ENCODE data around the gene CDK5. TPM values are rescaled to one million over a fixed set of nuclear protein-coding genes. Genes with fewer than 3 reads are reported as not detected.
A peak's percentile ranks its signal among the peaks of the same experiment; 100 is the strongest.

The CDK5 gene
- total RNA-seq, 1 experiment from 2014 or later, result 19.8 TPM

GRCh38 chr7:151088856-151089699, 31.4 kb upstream of the CDK5 start (continued):
- TF ChIP-seq, protein P1, sequence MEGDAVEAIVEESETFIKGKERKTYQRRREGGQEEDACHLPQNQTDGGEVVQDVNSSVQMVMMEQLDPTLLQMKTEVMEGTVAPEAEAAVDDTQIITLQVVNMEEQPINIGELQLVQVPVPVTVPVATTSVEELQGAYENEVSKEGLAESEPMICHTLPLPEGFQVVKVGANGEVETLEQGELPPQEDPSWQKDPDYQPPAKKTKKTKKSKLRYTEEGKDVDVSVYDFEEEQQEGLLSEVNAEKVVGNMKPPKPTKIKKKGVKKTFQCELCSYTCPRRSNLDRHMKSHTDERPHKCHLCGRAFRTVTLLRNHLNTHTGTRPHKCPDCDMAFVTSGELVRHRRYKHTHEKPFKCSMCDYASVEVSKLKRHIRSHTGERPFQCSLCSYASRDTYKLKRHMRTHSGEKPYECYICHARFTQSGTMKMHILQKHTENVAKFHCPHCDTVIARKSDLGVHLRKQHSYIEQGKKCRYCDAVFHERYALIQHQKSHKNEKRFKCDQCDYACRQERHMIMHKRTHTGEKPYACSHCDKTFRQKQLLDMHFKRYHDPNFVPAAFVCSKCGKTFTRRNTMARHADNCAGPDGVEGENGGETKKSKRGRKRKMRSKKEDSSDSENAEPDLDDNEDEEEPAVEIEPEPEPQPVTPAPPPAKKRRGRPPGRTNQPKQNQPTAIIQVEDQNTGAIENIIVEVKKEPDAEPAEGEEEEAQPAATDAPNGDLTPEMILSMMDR (IDR thresholded peaks at IDR 0.05 in 2 of 3, conservative IDR thresholded peaks at IDR 0.05 in 1 of 3; ENCODE audit: borderline replicate concordance in 1 of 3, insufficient read depth in 1 of 3, low read depth in 2 of 3, low read length in 2 of 3), result no peak
- TF ChIP-seq RAD21 (IDR thresholded peaks at IDR 0.05; ENCODE audit: low read depth) (no peak), CEBPB (IDR thresholded peaks at IDR 0.05; ENCODE audit: low read depth) (no peak), SRF (IDR thresholded peaks at IDR 0.05; ENCODE audit: low read depth) (no peak)

DNA sequence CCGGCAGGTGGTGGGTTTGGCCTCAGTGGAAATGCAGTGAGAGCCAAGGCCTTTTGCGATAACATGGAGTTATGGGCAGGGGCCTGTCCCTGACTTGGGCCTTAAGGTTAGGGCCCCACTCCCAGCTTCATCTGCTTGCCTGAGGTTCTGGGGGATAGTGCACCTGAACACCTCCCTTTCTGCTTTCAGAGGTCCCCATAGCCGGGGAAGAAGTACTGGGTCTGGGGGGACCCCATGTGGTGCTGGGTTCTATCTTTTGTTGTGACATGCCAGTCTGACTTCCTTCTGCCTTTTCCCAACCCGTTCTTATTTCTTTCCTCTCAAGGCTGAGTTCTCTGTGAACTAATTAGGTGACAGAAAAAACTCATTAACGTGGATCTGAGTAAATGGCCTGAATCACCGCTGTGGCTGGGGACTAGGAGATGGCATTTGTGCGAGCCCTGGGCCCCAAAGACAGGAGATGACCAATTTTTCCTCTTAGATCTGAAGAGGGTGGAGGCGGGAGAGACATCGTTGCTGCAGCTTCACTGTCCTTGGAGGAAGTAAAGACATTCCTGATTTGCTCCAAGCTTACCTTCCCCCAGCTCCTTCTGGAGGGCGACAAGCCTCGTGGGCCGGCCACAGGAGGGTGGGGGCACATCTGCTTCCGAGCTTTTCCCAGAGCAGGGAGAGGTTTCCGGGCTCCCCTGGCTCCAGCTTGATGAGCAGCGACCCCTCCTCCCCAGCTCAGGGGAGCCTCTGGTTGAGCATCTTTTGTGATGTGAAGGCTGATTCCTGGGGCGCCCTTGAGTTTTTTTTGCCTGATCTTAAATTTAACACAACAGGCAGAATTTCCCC, 30.5 kb upstream of the CDK5 start:
- ATAC-seq, result no peak
- Histone ChIP-seq H3K9me2 (ENCODE audit: insufficient read depth) (no peaks in the 10 kb centered on the region), H3K9me3 (ENCODE audit: control insufficient read depth in 1 of 2, insufficient read depth in 1 of 2, low read depth in 1 of 2, low read length in 2 of 2) (no peaks in the 10 kb centered on the region), H3K79me2 (ENCODE audit: insufficient read depth, low read length) (peaks cover 65% of the 10 kb centered on the region), H3K4me3 (replicated peaks in 1 of 2; ENCODE audit: low read depth in 1 of 2, low read length in 2 of 2) (peak overlapping the region; percentile 90 to 98), H2AFZ (ENCODE audit: low read depth, low read length, poor library complexity, severe bottlenecking) (no peak overlapping the region), H3K27ac (ENCODE audit: low read depth, low read length) (peak overlapping the region; percentile 90), H3K36me3 (ENCODE audit: control insufficient read depth in 1 of 2, insufficient read depth in 2 of 2, low read length in 2 of 2) (peaks cover 0 to 17% of the 10 kb centered on the region in 2 experiments; a peak in 1 of 4 replicates), H3K4me2 (ENCODE audit: low read length) (peak overlapping the region; percentile 93), H3K4me1 (ENCODE audit: control insufficient read depth in 1 of 2, insufficient read depth in 2 of 2, low read length in 2 of 2) (peaks cover 18 to 34% of the 10 kb centered on the region in 2 experiments; a peak in 3 of 4 replicates), H4K20me1 (ENCODE audit: insufficient read depth) (no peaks in the 10 kb centered on the region; the same call in 1 of the 2 replicates), H3K27me3 (ENCODE audit: insufficient read depth, low read length) (no peaks in the 10 kb centered on the region), H3K9ac (ENCODE audit: low read length) (peak overlapping the region; percentile 94)
- DNase-seq (ENCODE audit: low read depth, low spot score), result no peak
- intact Hi-C loops (cut with micrococcal nuclease), result no loop called here
- RAD21 ChIA-PET (ENCODE audit: low non-redundant PET in 1 of 2, low total read pairs in 2 of 2, uncharacterized antibody in 2 of 2, unreplicated experiment in 2 of 2), result no interaction called here
- TF ChIP-seq, protein P1 (IDR thresholded peaks at IDR 0.05 in 2 of 3, conservative IDR thresholded peaks at IDR 0.05 in 1 of 3; ENCODE audit: borderline replicate concordance in 1 of 3, insufficient read depth in 1 of 3, low read depth in 2 of 3, low read length in 2 of 3), result no peak
- no peak for TF ChIP-seq POLR2A (IDR thresholded peaks at IDR 0.05; ENCODE audit: borderline replicate concordance, extremely low read depth, insufficient read depth, insufficient read length)
- TF ChIP-seq POLR2AphosphoS5 (IDR thresholded peaks at IDR 0.05; ENCODE audit: low read depth, low read length), result no peak
- no peak for TF ChIP-seq ELF1 (IDR thresholded peaks at IDR 0.05; ENCODE audit: borderline replicate concordance, low read depth)
- TF ChIP-seq ZFX (IDR thresholded peaks at IDR 0.05), result no peak
- no peak for TF ChIP-seq TCF7L2 (IDR thresholded peaks at IDR 0.05; ENCODE audit: borderline replicate concordance, extremely low read depth, insufficient read depth, insufficient read length)
- TF ChIP-seq YY1 (IDR thresholded peaks at IDR 0.05; ENCODE audit: extremely low read depth, insufficient replicate concordance, low read depth, low read length), result no peak
- no peak for TF ChIP-seq JUND (IDR thresholded peaks at IDR 0.05)
- TF ChIP-seq ZNF274 (IDR thresholded peaks at IDR 0.05; ENCODE audit: low read depth, low read length), result no peak
- no peak for TF ChIP-seq EZH2 (IDR thresholded peaks at IDR 0.05)
- TF ChIP-seq, protein P2, sequence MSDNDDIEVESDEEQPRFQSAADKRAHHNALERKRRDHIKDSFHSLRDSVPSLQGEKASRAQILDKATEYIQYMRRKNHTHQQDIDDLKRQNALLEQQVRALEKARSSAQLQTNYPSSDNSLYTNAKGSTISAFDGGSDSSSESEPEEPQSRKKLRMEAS (IDR thresholded peaks at IDR 0.05), result no peak
- no peak for TF ChIP-seq SP1 (IDR thresholded peaks at IDR 0.05; ENCODE audit: low read depth)
- TF ChIP-seq FOSL1 (IDR thresholded peaks at IDR 0.05; ENCODE audit: low read depth), result no peak
- POLR2A ChIA-PET, result no interaction called here
- TSS peak; percentile 45 for BruUV-seq (replicated peaks)
- CTCF ChIA-PET, result interaction anchor here (1.0 kb wide), 1 partner anchor 12 kb away, joined by 3 read pairs; no protein-coding TSS in a partner anchor

Measured in HCT116 (cell line).